HepG2 (cell line): Measurements from ENCODE around the gene LRRC73. TPM values are rescaled to one million over a fixed set of nuclear protein-coding genes. Genes with fewer than 3 reads are reported as not detected.
A peak's percentile ranks its signal among the peaks of the same experiment; 100 is the strongest.

Source experiments
- CHD2 ChIP-seq: IDR thresholded peaks from 2 replicates; pipeline ENCODE4 v1.6.1; 2011; ENCODE audit warnings: low read depth, low read length, improper control_type of control experiment
- FOXC1 ChIP-seq: sonication (generic); formaldehyde crosslinking; IDR thresholded peaks from 2 replicates; pipeline ENCODE4 v1.8.0; 2022; ENCODE audit warnings: mild to moderate bottlenecking, missing genetic modification reagents, borderline replicate concordance
- FUBP1 ChIP-seq: sonication (generic); formaldehyde crosslinking; IDR thresholded peaks from 2 replicates; pipeline ENCODE4 v1.5.1; 2020; ENCODE audit warnings: missing genetic modification reagents, mild to moderate bottlenecking, borderline replicate concordance
- HMG20A ChIP-seq: IDR thresholded peaks from 2 replicates; pipeline ENCODE4 v1.6.1; 2016; ENCODE audit warnings: borderline replicate concordance
- HNRNPL ChIP-seq: fragments of 200-400 bp; formaldehyde crosslinking; IDR thresholded peaks from 2 replicates; pipeline ENCODE4 v1.6.1; 2017; ENCODE audit warnings: mild to moderate bottlenecking, low read depth, low read length
- NFKBIZ ChIP-seq: IDR thresholded peaks from 2 replicates; pipeline ENCODE4 v1.6.1; 2018; ENCODE audit warnings: missing genetic modification reagents, missing compliant biosample characterization
- NR1H2 ChIP-seq: sonication (generic); formaldehyde crosslinking; IDR thresholded peaks from 2 replicates; pipeline ENCODE4 v1.8.1; 2022; ENCODE audit warnings: low read depth, missing genetic modification reagents, borderline replicate concordance
- SSRP1 ChIP-seq: IDR thresholded peaks from 2 replicates; pipeline ENCODE4 v1.6.1; 2016; ENCODE audit warnings: control low read depth
- TFDP1 ChIP-seq: IDR thresholded peaks from 2 replicates; pipeline ENCODE4 v1.6.1; 2016; ENCODE audit warnings: missing compliant biosample characterization, missing genetic modification reagents, borderline replicate concordance
- USF2 ChIP-seq, 2 experiments: sonication (generic) in 1 of 2; formaldehyde crosslinking in 1 of 2; IDR thresholded peaks; 2 replicates each; pipeline versions ENCODE4 v1.5.1 to v1.6.1; 2011 to 2020; ENCODE audit warnings: borderline replicate concordance in 1 of 2, low read depth in 1 of 2, low read length in 1 of 2, mild to moderate bottlenecking in 1 of 2, missing genetic modification reagents in 1 of 2, moderate library complexity in 1 of 2
- ZFYVE20 ChIP-seq: sonication (generic); formaldehyde crosslinking; IDR thresholded peaks from 2 replicates; pipeline ENCODE4 v1.8.0; 2023; ENCODE audit warnings: low read depth, mild to moderate bottlenecking, moderate library complexity, missing genetic modification reagents, borderline replicate concordance
- ZKSCAN8 ChIP-seq: IDR thresholded peaks from 2 replicates; pipeline ENCODE4 v1.6.1; 2016; ENCODE audit warnings: borderline replicate concordance, missing genetic modification reagents, missing compliant biosample characterization
- ZNF3 ChIP-seq: IDR thresholded peaks from 2 replicates; pipeline ENCODE4 v1.7.0; 2017; ENCODE audit warnings: inconsistent platforms
- ZNF484 ChIP-seq: sonication (generic); formaldehyde crosslinking; IDR thresholded peaks from 2 replicates; pipeline ENCODE4 v1.5.1; 2020; ENCODE audit warnings: mild to moderate bottlenecking, low read depth, missing genetic modification reagents, borderline replicate concordance
- ZNF572 ChIP-seq: sonication (generic); formaldehyde crosslinking; IDR thresholded peaks from 2 replicates; pipeline ENCODE4 v1.5.1; 2020; ENCODE audit warnings: mild to moderate bottlenecking, missing genetic modification reagents
- ZNF580 ChIP-seq: IDR thresholded peaks from 2 replicates; pipeline ENCODE4 v1.6.1; 2016; ENCODE audit warnings: low read depth, borderline replicate concordance
- ZNF605 ChIP-seq: sonication (generic); formaldehyde crosslinking; IDR thresholded peaks from 2 replicates; pipeline ENCODE4 v1.8.0; 2022; ENCODE audit warnings: mild to moderate bottlenecking, missing genetic modification reagents
- ZNF704 ChIP-seq: sonication (generic); formaldehyde crosslinking; IDR thresholded peaks from 2 replicates; pipeline ENCODE4 v1.8.1; 2023; ENCODE audit warnings: mild to moderate bottlenecking, inconsistent platforms, moderate library complexity, missing genetic modification reagents, borderline replicate concordance
- ZNF790 ChIP-seq: sonication (generic); formaldehyde crosslinking; IDR thresholded peaks from 2 replicates; pipeline ENCODE4 v1.8.0; 2022; ENCODE audit warnings: missing genetic modification reagents, mild to moderate bottlenecking, borderline replicate concordance
- ZSCAN29 ChIP-seq: sonication (generic); formaldehyde crosslinking; conservative IDR thresholded peaks from 2 replicates; pipeline ENCODE4 v1.4.0; 2020; ENCODE audit warnings: mild to moderate bottlenecking, missing genetic modification reagents
- polyA plus RNA-seq, 8 experiments: library from polyadenylated mRNA; depleted of rRNA in 3 of 8; stranded (reverse) in 7 of 8; unstranded in 1 of 8; fragments of >200 nt; fragmentation: Illumina TruSeq in 4 of 8; extraction: Trizol in 4 of 8; gene quantifications; 2 replicates each; pipeline versions ENCODE4 v1.2.1 to v1.2.3, GENCODE V29; 2011 to 2016; ENCODE audit warnings: low read depth in 4 of 8, missing spikeins in 1 of 8, mixed read lengths in 1 of 8; ENCODE audit not compliant: insufficient read depth in 1 of 8
- total RNA-seq, 5 experiments: library from RNA; depleted of rRNA; stranded (reverse); fragments of >200 nt; fragmentation: Illumina TruSeq; extraction: Trizol; gene quantifications; 2 replicates each; pipeline ENCODE4 v1.2.3, GENCODE V29; 2016; ENCODE audit warnings: low read depth in 1 of 5

LRRC73 gene
- total and polyA plus RNA-seq, 2 of the 13 experiments (the other 11 are each of a cell fraction or from before 2014, with no cell fraction given) = 0.11 to 0.12 TPM

GRCh38 chr6:43516697-43517504 lies 6.8 kb upstream of the LRRC73 start, which contains the start of the genes POLR1C and YIPF3 (continued):
- TF ChIP-seq USF2 (IDR thresholded peaks at IDR 0.05; ENCODE audit: low read depth, low read length) = no peak; the same call in 1 of the 2 replicates
- TF ChIP-seq USF2 (CRISPR knock-in tag; IDR thresholded peaks at IDR 0.05; ENCODE audit: borderline replicate concordance) = no peak; the same call in 1 of the 2 replicates
- peak; percentile 64; the same call in 1 of the 2 replicates for TF ChIP-seq NFKBIZ (CRISPR knock-in tag)
- no peak for TF ChIP-seq ZFYVE20 (CRISPR knock-in tag)
- no peak; the same call in 1 of the 2 replicates for TF ChIP-seq TFDP1 (CRISPR knock-in tag)
- TF ChIP-seq ZNF704 (CRISPR knock-in tag) = peak; percentile 96; the same call in 1 of the 2 replicates
- TF ChIP-seq ZKSCAN8 = peak; percentile 20; the same call in 1 of the 2 replicates
- TF ChIP-seq FOXC1 = no peak
- TF ChIP-seq FUBP1 (CRISPR knock-in tag) = no peak
- TF ChIP-seq ZNF484 (CRISPR knock-in tag) = no peak
- no peak for TF ChIP-seq ZNF3 (CRISPR knock-in tag)
- TF ChIP-seq ZNF580 (CRISPR knock-in tag) = peak; percentile 85; the same call in 1 of the 2 replicates
- TF ChIP-seq CHD2 = peak; percentile 96
- peak; percentile 99 for TF ChIP-seq ZNF572 (CRISPR knock-in tag)
- TF ChIP-seq ZSCAN29 (CRISPR knock-in tag) = 0 out of 2 replicates have a peak, but pooled peaks have one; percentile 27
- peak; percentile 27; the same call in 1 of the 2 replicates for TF ChIP-seq ZNF790 (CRISPR knock-in tag)
- TF ChIP-seq NR1H2 = no peak
- peak; percentile 97 for TF ChIP-seq ZNF605 (CRISPR knock-in tag)
- TF ChIP-seq SSRP1 (CRISPR knock-in tag) = peak; percentile 42; the same call in 1 of the 2 replicates
- TF ChIP-seq HMG20A (CRISPR knock-in tag) = no peak
- TF ChIP-seq HNRNPL = peak; percentile 63; the same call in 1 of the 2 replicates
